RCC 7860 (cell line): ENCODE measurements around the gene BNIP5.

Source experiments
- DNase-seq: peaks from one replicate; pipeline ENCODE4 v3.0.0-alpha.2; 2015; ENCODE audit warnings: low spot score
- FAIRE-seq: peaks from 2 replicates; lab custom pipeline; 2012; peaks lifted over from hg19 to GRCh38; lab: Jason Lieb, UNC

Gene BNIP5

GRCh38 chr6:36269834-36270705, 66.6 kb downstream of the BNIP5 start, which contains the start of gene PNPLA1:
PNPLA1 (plus strand) TSS chr6:36270060; CDS start chr6:36270460, 400 bp downstream.
- FAIRE-seq: no peak
- no peak for DNase-seq

GRCh38 chr6:36268478-36269275, 68.0 kb downstream of the BNIP5 start:
- FAIRE-seq: no peak
- DNase-seq: no peak

- FAIRE-seq (no peak), DNase-seq (no peak)
These were observed 68.8 kb downstream of the BNIP5 start for GRCh38 chr6:36267731-36268477.

GRCh38 chr6:36266913-36267644, 69.6 kb downstream of the BNIP5 start:
- no peak for FAIRE-seq
- DNase-seq: no peak
